ENCODE results near the gene DTNB.

DNA sequence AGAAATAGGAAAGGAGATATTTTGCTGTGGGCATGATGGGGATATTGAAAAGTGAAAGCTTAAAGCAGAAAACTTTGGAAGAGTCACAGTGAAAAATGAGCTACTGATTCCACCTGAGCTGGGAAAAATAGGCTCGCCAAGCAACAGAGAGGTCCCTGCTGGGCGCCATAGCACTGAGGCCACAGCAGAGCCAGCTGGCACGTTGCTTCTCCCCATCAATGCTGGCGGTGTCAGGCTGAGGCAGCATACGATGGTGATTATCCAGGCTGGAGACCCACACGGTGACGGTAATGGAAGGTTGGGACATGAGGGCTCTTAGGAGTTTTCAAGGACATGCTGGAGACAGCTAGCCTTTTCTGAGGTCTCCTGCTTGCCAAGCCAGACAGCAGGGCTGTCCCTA, 25.8 kb upstream of the DTNB start:
- TF ChIP-seq, protein P1, sequence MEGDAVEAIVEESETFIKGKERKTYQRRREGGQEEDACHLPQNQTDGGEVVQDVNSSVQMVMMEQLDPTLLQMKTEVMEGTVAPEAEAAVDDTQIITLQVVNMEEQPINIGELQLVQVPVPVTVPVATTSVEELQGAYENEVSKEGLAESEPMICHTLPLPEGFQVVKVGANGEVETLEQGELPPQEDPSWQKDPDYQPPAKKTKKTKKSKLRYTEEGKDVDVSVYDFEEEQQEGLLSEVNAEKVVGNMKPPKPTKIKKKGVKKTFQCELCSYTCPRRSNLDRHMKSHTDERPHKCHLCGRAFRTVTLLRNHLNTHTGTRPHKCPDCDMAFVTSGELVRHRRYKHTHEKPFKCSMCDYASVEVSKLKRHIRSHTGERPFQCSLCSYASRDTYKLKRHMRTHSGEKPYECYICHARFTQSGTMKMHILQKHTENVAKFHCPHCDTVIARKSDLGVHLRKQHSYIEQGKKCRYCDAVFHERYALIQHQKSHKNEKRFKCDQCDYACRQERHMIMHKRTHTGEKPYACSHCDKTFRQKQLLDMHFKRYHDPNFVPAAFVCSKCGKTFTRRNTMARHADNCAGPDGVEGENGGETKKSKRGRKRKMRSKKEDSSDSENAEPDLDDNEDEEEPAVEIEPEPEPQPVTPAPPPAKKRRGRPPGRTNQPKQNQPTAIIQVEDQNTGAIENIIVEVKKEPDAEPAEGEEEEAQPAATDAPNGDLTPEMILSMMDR (conservative IDR thresholded peaks at IDR 0.05): no peak
- no peak for TF ChIP-seq ZFX (IDR thresholded peaks at IDR 0.05)

Data from C4-2B (cell line).